Colonic mucosa (tissue), 4 donors: Measurements from ENCODE around the gene ZNF296. TPM values are rescaled to one million over a fixed set of nuclear protein-coding genes. Genes with fewer than 3 reads are reported as not detected.

Experiments used
- DNase-seq: peaks from one replicate; pipeline ENCODE4 v3.0.0-alpha.2; 2020
- H3K27ac ChIP-seq: fragments of 200-600 bp; one replicate; pipeline ENCODE4 v1.8.0; 2021
- H3K27me3 ChIP-seq: fragments of 200-600 bp; one replicate; pipeline ENCODE4 v1.8.0; 2021
- H3K36me3 ChIP-seq: fragments of 200-600 bp; one replicate; pipeline ENCODE4 v1.8.0; 2021
- H3K4me1 ChIP-seq: fragments of 200-600 bp; one replicate; pipeline ENCODE4 v1.8.0; 2021; ENCODE audit warnings: mild to moderate bottlenecking
- H3K4me3 ChIP-seq: fragments of 200-600 bp; one replicate; pipeline ENCODE4 v1.8.0; 2021
- H3K9ac ChIP-seq, 2 donors: one replicate each; pipeline ENCODE4 v1.7.0; 2013; ENCODE audit warnings: control low read depth in 2 of 2, low read depth in 2 of 2, low read length in 2 of 2
- H3K9me3 ChIP-seq: fragments of 200-600 bp; one replicate; pipeline ENCODE4 v1.8.0; 2021
- intact Hi-C: fragments of 100-400 bp; cut with DNase I; formaldehyde crosslinking; loops from one replicate; pipeline ENCODE4 v1.14.1; 2022
- total RNA-seq, 2 donors: library from RNA; stranded (reverse); fragmentation: NEBNext Ultra II Directional in 1 of 2; extraction: Animal tissue kit (Norgen Biotek cat#: 25700) in 1 of 2; gene quantifications; one replicate each; pipeline ENCODE4 v1.2.1, GENCODE V29; 2021
- TF ChIP-seq, protein P1 (sequence below): fragments of 200-600 bp; IDR thresholded peaks from one replicate; pipeline ENCODE4 v1.8.0; 2022; ENCODE audit warnings: antibody characterized with exemption, mild to moderate bottlenecking
- donor health status: healthy.
- donor health status: DM: no; HTN: no; CAD: no.
- donor health status: DM: no; HTN: no; CAD: no.

The ZNF296 gene
- total RNA-seq, 2 donors from 2014 or later = 3.4 to 7.0 TPM

DNA sequence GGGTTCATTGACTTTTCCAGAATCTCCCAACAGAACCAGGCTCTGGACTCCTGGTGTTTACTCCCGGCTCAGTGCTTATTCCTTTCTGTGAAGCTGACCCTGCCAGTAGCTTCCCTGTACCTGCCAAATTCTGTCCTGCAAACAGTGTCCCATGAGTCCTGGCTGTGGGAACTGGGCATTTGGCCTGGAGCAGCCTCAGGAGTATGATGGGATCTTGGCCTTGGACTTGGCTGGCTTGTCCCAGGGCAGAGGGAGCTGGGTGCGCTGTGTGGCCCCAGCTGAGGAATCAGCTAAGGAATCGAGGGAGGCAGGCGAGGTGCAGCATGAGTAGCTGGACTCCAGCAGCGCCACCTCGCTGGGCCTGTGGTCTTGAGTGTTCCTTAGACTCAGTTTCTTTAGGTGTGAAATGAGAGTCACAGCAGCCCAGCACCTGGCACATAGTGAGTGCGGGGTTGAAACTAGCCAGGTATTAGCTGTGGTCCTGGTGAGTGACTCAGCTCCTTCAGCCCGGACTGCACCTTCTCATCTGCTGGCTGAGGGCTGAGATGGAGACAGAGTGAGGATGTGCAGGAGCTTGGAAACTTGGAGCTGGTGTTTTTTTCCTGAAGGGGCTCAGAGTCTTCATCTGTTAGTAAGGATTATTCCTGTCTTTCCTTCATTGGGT is 27.1 kb downstream of the ZNF296 start:
- DNase-seq = no peak
- H3K9ac ChIP-seq = no peak overlapping the region
- H3K36me3 ChIP-seq = peaks cover 7% of the 10 kb centered on the region

GRCh38 chr19:45047188-45047797 is 29.0 kb downstream of the ZNF296 start:
- TF ChIP-seq, protein P1, sequence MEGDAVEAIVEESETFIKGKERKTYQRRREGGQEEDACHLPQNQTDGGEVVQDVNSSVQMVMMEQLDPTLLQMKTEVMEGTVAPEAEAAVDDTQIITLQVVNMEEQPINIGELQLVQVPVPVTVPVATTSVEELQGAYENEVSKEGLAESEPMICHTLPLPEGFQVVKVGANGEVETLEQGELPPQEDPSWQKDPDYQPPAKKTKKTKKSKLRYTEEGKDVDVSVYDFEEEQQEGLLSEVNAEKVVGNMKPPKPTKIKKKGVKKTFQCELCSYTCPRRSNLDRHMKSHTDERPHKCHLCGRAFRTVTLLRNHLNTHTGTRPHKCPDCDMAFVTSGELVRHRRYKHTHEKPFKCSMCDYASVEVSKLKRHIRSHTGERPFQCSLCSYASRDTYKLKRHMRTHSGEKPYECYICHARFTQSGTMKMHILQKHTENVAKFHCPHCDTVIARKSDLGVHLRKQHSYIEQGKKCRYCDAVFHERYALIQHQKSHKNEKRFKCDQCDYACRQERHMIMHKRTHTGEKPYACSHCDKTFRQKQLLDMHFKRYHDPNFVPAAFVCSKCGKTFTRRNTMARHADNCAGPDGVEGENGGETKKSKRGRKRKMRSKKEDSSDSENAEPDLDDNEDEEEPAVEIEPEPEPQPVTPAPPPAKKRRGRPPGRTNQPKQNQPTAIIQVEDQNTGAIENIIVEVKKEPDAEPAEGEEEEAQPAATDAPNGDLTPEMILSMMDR = no peak
- DNase-seq = no peak
- no peaks in the 10 kb centered on the region for H3K27me3 ChIP-seq
- no peaks in the 10 kb centered on the region for H3K9me3 ChIP-seq
- H3K9ac ChIP-seq = no peak overlapping the region
- intact Hi-C loops = no loop called here
- H3K4me3 ChIP-seq = no peak overlapping the region
- peaks cover 11% of the 10 kb centered on the region for H3K4me1 ChIP-seq
- no peaks in the 10 kb centered on the region for H3K36me3 ChIP-seq
- no peak overlapping the region for H3K27ac ChIP-seq

More for the DNA sequence above, 27.1 kb downstream of the ZNF296 start:
- no peak overlapping the region for H3K4me3 ChIP-seq
- no peak overlapping the region for H3K27ac ChIP-seq
- H3K4me1 ChIP-seq = peaks cover 11% of the 10 kb centered on the region
- TF ChIP-seq, protein P1 = no peak
- no peaks in the 10 kb centered on the region for H3K9me3 ChIP-seq
- intact Hi-C loops = no loop called here
- no peaks in the 10 kb centered on the region for H3K27me3 ChIP-seq

- TF ChIP-seq, protein P1 = no peak
- Histone ChIP-seq H3K9ac (no peak overlapping the region), H3K27me3 (no peaks in the 10 kb centered on the region), H3K9me3 (no peaks in the 10 kb centered on the region), H3K27ac (no peak overlapping the region), H3K36me3 (no peaks in the 10 kb centered on the region), H3K4me1 (peaks cover 11% of the 10 kb centered on the region), H3K4me3 (no peak overlapping the region)
- no peak for DNase-seq
- intact Hi-C loops = no loop called here
Observed at GRCh38 chr19:45046355-45046754, 29.9 kb downstream of the ZNF296 start.

- intact Hi-C loops = no loop called here
- H3K27me3 ChIP-seq = no peaks in the 10 kb centered on the region
- DNase-seq = no peak
- no peaks in the 10 kb centered on the region for H3K9me3 ChIP-seq
- no peak overlapping the region for H3K9ac ChIP-seq
- TF ChIP-seq, protein P1 = no peak
- no peak overlapping the region for H3K27ac ChIP-seq
- peaks cover 3% of the 10 kb centered on the region for H3K36me3 ChIP-seq
- H3K4me3 ChIP-seq = no peak overlapping the region
- H3K4me1 ChIP-seq = peaks cover 11% of the 10 kb centered on the region
Observed at GRCh38 chr19:45045671-45046353, 30.5 kb downstream of the ZNF296 start.

- TF ChIP-seq, protein P1 = no peak
- H3K9ac ChIP-seq = no peak overlapping the region
- no peak for DNase-seq
- intact Hi-C loops = no loop called here
- no peak overlapping the region for H3K4me3 ChIP-seq
- H3K27me3 ChIP-seq = no peaks in the 10 kb centered on the region
- H3K9me3 ChIP-seq = no peaks in the 10 kb centered on the region
- peaks cover 5% of the 10 kb centered on the region for H3K36me3 ChIP-seq
- H3K27ac ChIP-seq = no peak overlapping the region
- peaks cover 23% of the 10 kb centered on the region for H3K4me1 ChIP-seq
Observed at GRCh38 chr19:45041125-45041524, 35.2 kb downstream of the ZNF296 start.
